SK-N-SH (cell line): ENCODE data around the gene NACC1.

ENCODE experiments used
- CHD2 ChIP-seq: fragments of 150-350 bp; IDR thresholded peaks from 2 replicates; pipeline ENCODE4 v1.6.1; 2018; ENCODE audit warnings: low read length; ENCODE audit not compliant: partially characterized antibody
- CTCF ChIP-seq: fragments of 200-600 bp; sonication (generic); IDR thresholded peaks from 2 replicates; pipeline ENCODE4 v1.6.1; 2017; ENCODE audit warnings: antibody characterized with exemption, mild to moderate bottlenecking, moderate library complexity
- JUND ChIP-seq: IDR thresholded peaks from 2 replicates; pipeline ENCODE4 v1.4.0; 2012
- MAX ChIP-seq: IDR thresholded peaks from 2 replicates; pipeline ENCODE4 v1.4.0; 2012; ENCODE audit warnings: low read depth
- NFIC ChIP-seq: IDR thresholded peaks from 2 replicates; pipeline ENCODE4 v1.4.0; 2012; ENCODE audit warnings: borderline replicate concordance
- POLR2AphosphoS5 ChIP-seq: IDR thresholded peaks from 2 replicates; pipeline ENCODE4 v1.6.1; 2012; ENCODE audit warnings: low read depth, low read length
- RAD21 ChIP-seq: IDR thresholded peaks from 2 replicates; pipeline ENCODE4 v1.6.1; 2012; ENCODE audit warnings: mild to moderate bottlenecking, low read length
- RFX5 ChIP-seq: IDR thresholded peaks from 2 replicates; pipeline ENCODE4 v1.6.1; 2012; ENCODE audit warnings: mild to moderate bottlenecking, improper control_type of control experiment, low read length
- SMC3 ChIP-seq: IDR thresholded peaks from 2 replicates; pipeline ENCODE4 v1.6.1; 2012; ENCODE audit warnings: low read depth, low read length, improper control_type of control experiment
- TAF1 ChIP-seq: IDR thresholded peaks from 2 replicates; pipeline ENCODE4 v1.6.1; 2012; ENCODE audit warnings: low read depth, mild to moderate bottlenecking, low read length, moderate library complexity, borderline replicate concordance

GRCh38 chr19:13076320-13076719 is 41.7 kb upstream of the NACC1 start:
- TF ChIP-seq JUND (no peak), TAF1 (no peak), CTCF (no peak), MAX (no peak), RFX5 (no peak), POLR2AphosphoS5 (no peak), CHD2 (no peak), SMC3 (no peak), RAD21 (no peak), NFIC (no peak)
